CD4-positive, alpha-beta T cell (primary cell): Measurements from ENCODE around the gene KCNQ2. TPM values are rescaled to one million over a fixed set of nuclear protein-coding genes. Genes with fewer than 3 reads are reported as not detected.

Experiments used
- ATAC-seq: fragments of 200-7000 bp; cut with Tn5 transposase; one replicate; pipeline ENCODE4 v1.10.0; 2022; ENCODE audit warnings: mild to moderate bottlenecking; ENCODE audit not compliant: poor library complexity
- CTCF ChIA-PET: fragments of 350-600 bp; sonication (Branson Sonifier 250); formaldehyde crosslinking; loops from one replicate; lab custom pipeline; 2021; ENCODE audit warnings: antibody characterized with exemption, inconsistent platforms; lab: Charles Lee
- POLR2A ChIA-PET: fragments of 350-600 bp; sonication (Branson Sonifier 250); formaldehyde crosslinking; loops from one replicate; lab custom pipeline; 2021; ENCODE audit warnings: antibody characterized with exemption, inconsistent platforms; lab: Charles Lee
- DNase-seq, 14 experiments: peaks; one replicate each; pipeline ENCODE4 v3.0.0-alpha.2; 2013 to 2020; ENCODE audit warnings: mixed read lengths in 2 of 14
- H3K27ac ChIP-seq, 2 donors: one replicate each; pipeline versions ENCODE4 v1.5.1 to v1.7.0; 2013; ENCODE audit warnings: low read length in 2 of 2, low read depth in 1 of 2, mild to moderate bottlenecking in 1 of 2
- H3K27me3 ChIP-seq, 2 experiments: 1 replicate in 1 of 2; 2 replicates in 1 of 2; pipeline versions ENCODE4 v1.6.1 to v1.7.0; 2013; ENCODE audit warnings: low read length in 2 of 2, control low read depth in 1 of 2, mild to moderate bottlenecking in 1 of 2, moderate library complexity in 1 of 2; ENCODE audit not compliant: insufficient read depth in 2 of 2, control insufficient read depth in 1 of 2
- H3K36me3 ChIP-seq: one replicate; pipeline ENCODE4 v1.6.1; 2013; ENCODE audit warnings: low read length, control low read depth; ENCODE audit not compliant: insufficient read depth
- H3K4me1 ChIP-seq: one replicate; pipeline ENCODE4 v1.6.1; 2013; ENCODE audit warnings: low read length, control low read depth; ENCODE audit not compliant: insufficient read depth
- H3K4me3 ChIP-seq: one replicate; pipeline ENCODE4 v1.5.1; 2013; ENCODE audit warnings: mild to moderate bottlenecking, low read length, moderate library complexity
- H3K9me3 ChIP-seq, 2 experiments: 1 replicate in 1 of 2; 2 replicates in 1 of 2; pipeline versions ENCODE4 v1.6.1 to v1.7.0; 2013; ENCODE audit warnings: low read length in 2 of 2, mild to moderate bottlenecking in 2 of 2, control low read depth in 1 of 2, moderate library complexity in 1 of 2; ENCODE audit not compliant: control insufficient read depth in 1 of 2, insufficient read depth in 1 of 2
- H3K27ac Mint-ChIP-seq: one replicate; pipeline ENCODE4 v1.8.0; 2020; ENCODE audit warnings: mixed read lengths
- H3K27me3 Mint-ChIP-seq: one replicate; pipeline ENCODE4 v1.8.0; 2021; ENCODE audit warnings: mixed read lengths
- H3K36me3 Mint-ChIP-seq: one replicate; pipeline ENCODE4 v1.8.0; 2021; ENCODE audit warnings: low read depth, mixed read lengths
- H3K4me1 Mint-ChIP-seq: one replicate; pipeline ENCODE4 v1.8.0; 2021; ENCODE audit warnings: low read depth, mixed read lengths
- H3K4me3 Mint-ChIP-seq: one replicate; pipeline ENCODE4 v1.8.0; 2020; ENCODE audit warnings: mild to moderate bottlenecking, mixed read lengths
- H3K9me3 Mint-ChIP-seq: one replicate; pipeline ENCODE4 v1.8.0; 2020; ENCODE audit warnings: mixed read lengths
- CTCF ChIP-seq: fragments of 200-600 bp; IDR thresholded peaks from one replicate; pipeline ENCODE4 v1.8.0; 2022; ENCODE audit warnings: antibody characterized with exemption, mild to moderate bottlenecking
- intact Hi-C, 2 experiments: fragments of 100-400 bp; cut with DNase I in 1 of 2; cut with micrococcal nuclease in 1 of 2; formaldehyde crosslinking; loops; one replicate each; pipeline versions ENCODE4 v1.15.1 to v1.9.0; 2023 to 2025; cut with DNase I, micrococcal nuclease
- total RNA-seq, 174 experiments: library from RNA in 2 of 174; stranded (reverse) in 2 of 174; gene quantifications; one replicate each; pipeline ENCODE4 v1.2.3 and lab custom pipeline; 2021 to 2026

KCNQ2 gene
- total RNA-seq, 2 experiments from 2014 or later = not detected

DNA sequence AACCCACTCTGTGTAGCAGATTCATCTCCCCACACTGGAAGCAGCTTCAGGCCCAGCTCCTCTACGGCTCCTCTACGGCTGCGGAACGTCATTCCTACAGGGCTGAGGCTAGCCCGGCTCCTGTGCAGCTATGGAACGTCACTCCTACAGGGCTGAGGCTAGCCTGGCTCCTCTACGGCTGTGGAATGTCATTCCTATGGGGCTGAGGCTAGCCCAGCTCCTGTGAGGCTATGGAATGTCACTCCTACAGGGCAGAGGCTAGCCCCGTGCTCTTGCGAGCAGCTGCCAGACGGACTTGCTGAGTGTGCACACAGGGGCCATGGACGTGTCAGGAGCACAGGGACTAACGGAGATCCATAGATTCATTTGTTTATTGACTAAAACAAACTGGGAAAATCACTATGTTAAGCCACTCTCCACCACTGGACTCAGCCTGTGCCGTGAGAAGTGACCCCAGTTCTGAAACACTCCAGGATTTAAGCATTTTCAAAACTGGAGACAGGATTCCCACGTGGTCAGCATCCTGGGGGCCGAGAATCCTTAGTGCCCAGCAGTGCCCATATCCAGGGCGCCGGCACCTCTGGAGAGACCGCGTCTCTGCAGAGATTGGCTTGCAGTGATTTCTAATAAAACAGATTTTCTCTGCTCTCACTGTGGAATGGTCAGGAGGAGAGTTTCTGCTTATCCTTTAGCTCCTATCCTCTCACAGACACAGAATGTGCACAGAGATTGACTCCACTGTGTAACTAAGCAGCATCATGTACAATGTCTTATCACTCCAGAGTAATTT, 5.0 kb downstream of the KCNQ2 start:
- ChIA-PET POLR2A (no interaction called here), CTCF (no interaction called here)
- ATAC-seq (no peak), DNase-seq (no peak)
- intact Hi-C loops = no loop called here
- Histone ChIP-seq H3K27me3 (peaks cover 21 to 49% of the 10 kb centered on the region in 2 experiments), H3K36me3 (no peaks in the 10 kb centered on the region), H3K27ac (no peak overlapping the region), H3K4me1 (peaks cover 12% of the 10 kb centered on the region), H3K4me3 (no peak overlapping the region), H3K9me3 (peaks cover 0 to 14% of the 10 kb centered on the region in 2 experiments)
- Mint-ChIP-seq H3K27me3 (peaks cover 36% of the 10 kb centered on the region), H3K9me3 (no peaks in the 10 kb centered on the region), H3K4me3 (no peak overlapping the region), H3K36me3 (no peaks in the 10 kb centered on the region), H3K27ac (no peak overlapping the region), H3K4me1 (no peaks in the 10 kb centered on the region)
- TF ChIP-seq CTCF = no peak

DNA sequence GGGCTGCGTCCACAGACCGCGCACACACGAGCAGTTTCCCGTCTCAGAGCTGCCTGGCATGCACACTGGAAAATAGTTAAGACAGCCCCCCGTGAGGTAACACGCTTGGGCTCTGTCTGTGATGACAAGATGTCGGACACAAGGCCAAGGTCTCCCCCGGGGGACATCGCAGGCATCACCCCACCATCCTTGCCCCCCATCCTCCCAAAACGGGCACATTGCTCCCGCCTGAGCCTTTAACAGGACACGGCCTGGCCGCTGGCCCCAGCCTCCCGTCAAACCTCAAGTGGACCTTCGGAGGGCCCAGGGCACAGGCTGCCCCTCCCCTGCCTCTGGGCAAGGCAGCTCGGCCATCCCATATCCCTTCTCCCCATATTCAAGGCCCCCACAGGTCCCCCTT, 5.6 kb downstream of the KCNQ2 start:
- Histone ChIP-seq H3K4me1 (peaks cover 8% of the 10 kb centered on the region), H3K4me3 (no peak overlapping the region), H3K9me3 (peaks cover 0 to 14% of the 10 kb centered on the region in 2 experiments), H3K27ac (no peak overlapping the region), H3K36me3 (no peaks in the 10 kb centered on the region), H3K27me3 (peaks cover 21 to 49% of the 10 kb centered on the region in 2 experiments)
- H3K36me3 Mint-ChIP-seq = no peaks in the 10 kb centered on the region
- no peaks in the 10 kb centered on the region for H3K9me3 Mint-ChIP-seq
- no peak for TF ChIP-seq CTCF
- ChIA-PET CTCF (no interaction called here), POLR2A (no interaction called here)
- no peak for DNase-seq
- H3K27me3 Mint-ChIP-seq = peaks cover 36% of the 10 kb centered on the region
- intact Hi-C loops = no loop called here
- H3K4me1 Mint-ChIP-seq = no peaks in the 10 kb centered on the region
- no peak overlapping the region for H3K4me3 Mint-ChIP-seq
- ATAC-seq = no peak
- no peak overlapping the region for H3K27ac Mint-ChIP-seq

DNA sequence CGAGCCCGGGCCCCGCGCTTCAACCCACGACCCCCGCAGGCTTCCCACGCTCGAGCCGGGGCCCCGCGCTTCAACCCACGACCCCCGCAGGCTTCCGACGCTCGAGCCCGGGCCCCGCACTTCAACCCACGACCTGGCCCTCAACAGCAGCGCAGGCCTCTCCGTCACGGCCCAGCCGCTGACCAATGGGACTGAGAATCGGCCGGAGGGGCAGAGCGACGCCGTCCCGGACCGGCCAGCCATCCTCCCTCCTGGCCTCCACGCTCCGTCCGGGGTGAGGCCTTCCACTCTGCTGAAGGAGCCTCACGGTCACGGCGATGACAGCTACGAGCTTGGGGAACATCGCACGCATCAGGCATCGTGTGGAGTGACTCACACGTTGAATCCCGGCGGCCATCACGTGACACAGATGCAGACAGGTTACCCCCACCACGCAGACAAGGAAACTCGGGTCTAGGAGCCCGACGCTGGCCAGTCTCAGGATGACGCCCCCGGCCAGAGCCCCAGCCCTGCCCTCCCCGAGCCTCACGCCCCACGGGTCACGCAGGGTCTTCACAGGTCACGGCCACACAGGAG, 6.1 kb downstream of the KCNQ2 start:
- DNase-seq (no peak), ATAC-seq (no peak)
- no peaks in the 10 kb centered on the region for H3K36me3 ChIP-seq
- Mint-ChIP-seq H3K4me3 (no peak overlapping the region), H3K36me3 (no peaks in the 10 kb centered on the region), H3K4me1 (no peaks in the 10 kb centered on the region), H3K27ac (no peak overlapping the region), H3K27me3 (peaks cover 38% of the 10 kb centered on the region), H3K9me3 (no peaks in the 10 kb centered on the region)
- H3K4me3 ChIP-seq = no peak overlapping the region
- no peak for TF ChIP-seq CTCF
- H3K27ac ChIP-seq = no peak overlapping the region
- ChIA-PET POLR2A (no interaction called here), CTCF (no interaction called here)
- H3K4me1 ChIP-seq = peaks cover 4% of the 10 kb centered on the region
- intact Hi-C loops = no loop called here
- H3K9me3 ChIP-seq = peaks cover 0 to 16% of the 10 kb centered on the region in 2 experiments
- H3K27me3 ChIP-seq = peaks cover 24 to 44% of the 10 kb centered on the region in 2 experiments
